ENCODE data around the gene FOXN3. TPM values are rescaled to one million over a fixed set of nuclear protein-coding genes. Genes with fewer than 3 reads are reported as not detected.
A peak's percentile ranks its signal among the peaks of the same experiment; 100 is the strongest.

The FOXN3 gene
- polyA plus RNA-seq, 1 donor from 2014 or later, result 10.3 TPM

- Histone ChIP-seq H3K27me3 (ENCODE audit: insufficient read depth, low read depth, low read length) (no peaks in the 10 kb centered on the region), H4K20me1 (ENCODE audit: insufficient read depth) (no peaks in the 10 kb centered on the region), H3K27ac (ENCODE audit: low read length) (peak overlapping the region; percentile 98), H3K9ac (ENCODE audit: low read length) (peak overlapping the region; percentile 66), H3K9me2 (ENCODE audit: insufficient read depth, low read length) (no peaks in the 10 kb centered on the region), H3K9me3 (ENCODE audit: low read length) (no peaks in the 10 kb centered on the region), H3K4me2 (ENCODE audit: low read length) (peak overlapping the region; percentile 38), H2AFZ (ENCODE audit: low read depth, low read length) (no peak overlapping the region), H3F3A (ENCODE audit: insufficient read depth, low read length, poor library complexity, severe bottlenecking) (peaks cover 23% of the 10 kb centered on the region), H3K79me2 (replicated peaks; ENCODE audit: insufficient read depth, low read length) (peaks cover 32% of the 10 kb centered on the region), H3K4me3 (ENCODE audit: low read length) (peak overlapping the region; percentile 55), H3K36me3 (ENCODE audit: insufficient read depth, low read length) (no peaks in the 10 kb centered on the region)
- TF ChIP-seq MXI1 (conservative IDR thresholded peaks at IDR 0.05; ENCODE audit: poor library complexity, severe bottlenecking) (no peak), RAD21 (conservative IDR thresholded peaks at IDR 0.05) (no peak), SMC3 (conservative IDR thresholded peaks at IDR 0.05; ENCODE audit: poor library complexity) (no peak), POLR2AphosphoS5 (IDR thresholded peaks at IDR 0.05) (no peak), EZH2 (IDR thresholded peaks at IDR 0.05; ENCODE audit: borderline replicate concordance, insufficient read depth, low read length, poor library complexity, severe bottlenecking) (no peak), EP300 (conservative IDR thresholded peaks at IDR 0.05; ENCODE audit: poor library complexity, severe bottlenecking) (no peak), TAF1 (IDR thresholded peaks at IDR 0.05; ENCODE audit: low read depth) (no peak)
- TF ChIP-seq, protein P1, sequence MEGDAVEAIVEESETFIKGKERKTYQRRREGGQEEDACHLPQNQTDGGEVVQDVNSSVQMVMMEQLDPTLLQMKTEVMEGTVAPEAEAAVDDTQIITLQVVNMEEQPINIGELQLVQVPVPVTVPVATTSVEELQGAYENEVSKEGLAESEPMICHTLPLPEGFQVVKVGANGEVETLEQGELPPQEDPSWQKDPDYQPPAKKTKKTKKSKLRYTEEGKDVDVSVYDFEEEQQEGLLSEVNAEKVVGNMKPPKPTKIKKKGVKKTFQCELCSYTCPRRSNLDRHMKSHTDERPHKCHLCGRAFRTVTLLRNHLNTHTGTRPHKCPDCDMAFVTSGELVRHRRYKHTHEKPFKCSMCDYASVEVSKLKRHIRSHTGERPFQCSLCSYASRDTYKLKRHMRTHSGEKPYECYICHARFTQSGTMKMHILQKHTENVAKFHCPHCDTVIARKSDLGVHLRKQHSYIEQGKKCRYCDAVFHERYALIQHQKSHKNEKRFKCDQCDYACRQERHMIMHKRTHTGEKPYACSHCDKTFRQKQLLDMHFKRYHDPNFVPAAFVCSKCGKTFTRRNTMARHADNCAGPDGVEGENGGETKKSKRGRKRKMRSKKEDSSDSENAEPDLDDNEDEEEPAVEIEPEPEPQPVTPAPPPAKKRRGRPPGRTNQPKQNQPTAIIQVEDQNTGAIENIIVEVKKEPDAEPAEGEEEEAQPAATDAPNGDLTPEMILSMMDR (IDR thresholded peaks at IDR 0.05; ENCODE audit: poor library complexity, severe bottlenecking), result no peak
- TF ChIP-seq, protein P2, sequence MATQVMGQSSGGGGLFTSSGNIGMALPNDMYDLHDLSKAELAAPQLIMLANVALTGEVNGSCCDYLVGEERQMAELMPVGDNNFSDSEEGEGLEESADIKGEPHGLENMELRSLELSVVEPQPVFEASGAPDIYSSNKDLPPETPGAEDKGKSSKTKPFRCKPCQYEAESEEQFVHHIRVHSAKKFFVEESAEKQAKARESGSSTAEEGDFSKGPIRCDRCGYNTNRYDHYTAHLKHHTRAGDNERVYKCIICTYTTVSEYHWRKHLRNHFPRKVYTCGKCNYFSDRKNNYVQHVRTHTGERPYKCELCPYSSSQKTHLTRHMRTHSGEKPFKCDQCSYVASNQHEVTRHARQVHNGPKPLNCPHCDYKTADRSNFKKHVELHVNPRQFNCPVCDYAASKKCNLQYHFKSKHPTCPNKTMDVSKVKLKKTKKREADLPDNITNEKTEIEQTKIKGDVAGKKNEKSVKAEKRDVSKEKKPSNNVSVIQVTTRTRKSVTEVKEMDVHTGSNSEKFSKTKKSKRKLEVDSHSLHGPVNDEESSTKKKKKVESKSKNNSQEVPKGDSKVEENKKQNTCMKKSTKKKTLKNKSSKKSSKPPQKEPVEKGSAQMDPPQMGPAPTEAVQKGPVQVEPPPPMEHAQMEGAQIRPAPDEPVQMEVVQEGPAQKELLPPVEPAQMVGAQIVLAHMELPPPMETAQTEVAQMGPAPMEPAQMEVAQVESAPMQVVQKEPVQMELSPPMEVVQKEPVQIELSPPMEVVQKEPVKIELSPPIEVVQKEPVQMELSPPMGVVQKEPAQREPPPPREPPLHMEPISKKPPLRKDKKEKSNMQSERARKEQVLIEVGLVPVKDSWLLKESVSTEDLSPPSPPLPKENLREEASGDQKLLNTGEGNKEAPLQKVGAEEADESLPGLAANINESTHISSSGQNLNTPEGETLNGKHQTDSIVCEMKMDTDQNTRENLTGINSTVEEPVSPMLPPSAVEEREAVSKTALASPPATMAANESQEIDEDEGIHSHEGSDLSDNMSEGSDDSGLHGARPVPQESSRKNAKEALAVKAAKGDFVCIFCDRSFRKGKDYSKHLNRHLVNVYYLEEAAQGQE (IDR thresholded peaks at IDR 0.05; ENCODE audit: borderline replicate concordance), result no peak
Observed at GRCh38 chr14:89348722-89349121, 68.3 kb downstream of the FOXN3 start.

DNA sequence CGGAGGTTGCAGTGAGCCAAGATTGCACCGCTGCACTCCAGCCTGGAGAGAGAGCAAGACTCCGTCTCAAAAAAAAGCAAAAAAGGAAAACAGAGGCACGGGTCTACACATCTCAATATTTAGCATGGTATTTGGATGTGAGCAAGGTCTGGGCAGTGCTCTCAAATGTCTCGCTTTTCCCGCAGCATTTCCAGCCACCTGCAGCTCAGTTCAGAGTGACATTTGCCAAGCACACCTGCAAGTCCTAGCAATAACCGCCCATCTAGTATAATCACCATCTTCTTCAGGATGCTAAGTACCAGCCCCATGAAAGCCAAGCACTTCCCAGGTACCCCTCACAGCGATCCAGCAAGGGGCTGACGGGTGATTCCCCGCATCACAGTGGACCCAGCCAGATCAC is 69.1 kb downstream of the FOXN3 start:
- no peaks in the 10 kb centered on the region for H3K9me3 ChIP-seq (ENCODE audit: low read length)
- peaks cover 23% of the 10 kb centered on the region for H3F3A ChIP-seq (ENCODE audit: insufficient read depth, low read length, poor library complexity, severe bottlenecking)
- H3K36me3 ChIP-seq (ENCODE audit: insufficient read depth, low read length), result no peaks in the 10 kb centered on the region
- TF ChIP-seq EZH2 (IDR thresholded peaks at IDR 0.05; ENCODE audit: borderline replicate concordance, insufficient read depth, low read length, poor library complexity, severe bottlenecking) (no peak), POLR2AphosphoS5 (IDR thresholded peaks at IDR 0.05) (no peak), SMC3 (conservative IDR thresholded peaks at IDR 0.05; ENCODE audit: poor library complexity) (no peak), EP300 (conservative IDR thresholded peaks at IDR 0.05; ENCODE audit: poor library complexity, severe bottlenecking) (no peak), RAD21 (conservative IDR thresholded peaks at IDR 0.05) (no peak), MXI1 (conservative IDR thresholded peaks at IDR 0.05; ENCODE audit: poor library complexity, severe bottlenecking) (no peak), TAF1 (IDR thresholded peaks at IDR 0.05; ENCODE audit: low read depth) (no peak)
- TF ChIP-seq, protein P2 (IDR thresholded peaks at IDR 0.05; ENCODE audit: borderline replicate concordance), result no peak
- TF ChIP-seq, protein P1 (IDR thresholded peaks at IDR 0.05; ENCODE audit: poor library complexity, severe bottlenecking), result no peak
- no peak overlapping the region for H2AFZ ChIP-seq (ENCODE audit: low read depth, low read length)
- no peaks in the 10 kb centered on the region for H3K27me3 ChIP-seq (ENCODE audit: insufficient read depth, low read depth, low read length)
- H3K27ac ChIP-seq (ENCODE audit: low read length), result peak overlapping the region; percentile 98
- no peak overlapping the region for H3K4me2 ChIP-seq (ENCODE audit: low read length)
- no peaks in the 10 kb centered on the region for H3K9me2 ChIP-seq (ENCODE audit: insufficient read depth, low read length)
- no peaks in the 10 kb centered on the region for H4K20me1 ChIP-seq (ENCODE audit: insufficient read depth)
- H3K4me3 ChIP-seq (ENCODE audit: low read length), result peak overlapping the region; percentile 55
- peak overlapping the region; percentile 66 for H3K9ac ChIP-seq (ENCODE audit: low read length)
- peaks cover 26% of the 10 kb centered on the region for H3K79me2 ChIP-seq (replicated peaks; ENCODE audit: insufficient read depth, low read length)

Data from neural cell (in vitro differentiated cells).